HepG2 (cell line): Measurements from ENCODE around the gene KCNMA1. TPM values are rescaled to one million over a fixed set of nuclear protein-coding genes. Genes with fewer than 3 reads are reported as not detected.

Experiments
- ATAC-seq: fragments of 200-7000 bp; cut with Tn5 transposase; 3 replicates; pipeline ENCODE4 v1.9.1; 2020; ENCODE audit warnings: mild to moderate bottlenecking, moderate library complexity
- BruUV-seq: library from RNA; stranded (reverse); fragments of 400-500 nt; replicated peaks from 2 replicates; lab custom pipeline; 2021; lab: Mats Ljungman, UMichigan
- CTCF ChIA-PET: fragments of 300-600 bp; formaldehyde crosslinking; extraction: SDS; loops from one replicate; lab custom pipeline; 2021; ENCODE audit warnings: low total read pairs, inconsistent platforms, low intra/inter-chr PET ratio; lab: Yijun Ruan, JAX
- POLR2A ChIA-PET: fragments of 350-600 bp; sonication (Branson Sonifier 250); formaldehyde crosslinking; loops from one replicate; lab custom pipeline; 2020; ENCODE audit warnings: antibody characterized with exemption, inconsistent platforms; lab: Yijun Ruan, JAX
- DNase-seq: peaks from one replicate; pipeline ENCODE4 v3.0.0-alpha.2; 2015; ENCODE audit warnings: low spot score
- FAIRE-seq: peaks from 3 replicates; lab custom pipeline; 2011; peaks lifted over from hg19 to GRCh38; lab: Jason Lieb, UNC
- H2AFZ ChIP-seq: one replicate; pipeline ENCODE4 v1.6.1; 2011; ENCODE audit warnings: low read length, inconsistent platforms
- H3K27ac ChIP-seq: fragments of 300-600 bp; 3 replicates; pipeline ENCODE4 v1.8.0; 2011; ENCODE audit warnings: mixed run types, mild to moderate bottlenecking, mixed read lengths, low read length, inconsistent platforms; ENCODE audit not compliant: insufficient read depth; ENCODE audit errors: extremely low read length
- H3K27me3 ChIP-seq, 2 experiments: fragments of 200-600 bp in 1 of 2; 2 replicates in 1 of 2; 3 replicates in 1 of 2; pipeline versions ENCODE4 v1.6.0 to v1.8.0; 2011; ENCODE audit warnings: low read length in 2 of 2, mild to moderate bottlenecking in 2 of 2, moderate library complexity in 2 of 2, inconsistent platforms in 1 of 2; ENCODE audit not compliant: insufficient read depth in 2 of 2, control insufficient read depth in 1 of 2
- H3K36me3 ChIP-seq, 2 experiments: fragments of 200-600 bp in 1 of 2; replicated peaks in 1 of 2; 2 replicates in 1 of 2; 3 replicates in 1 of 2; pipeline versions ENCODE4 v1.5.1 to v1.8.0; 2011; ENCODE audit warnings: low read length in 2 of 2, inconsistent platforms in 1 of 2; ENCODE audit not compliant: insufficient read depth in 2 of 2, control insufficient read depth in 1 of 2
- H3K4me1 ChIP-seq: 2 replicates; pipeline ENCODE4 v1.5.1; 2012; ENCODE audit warnings: low read length, inconsistent platforms; ENCODE audit not compliant: insufficient read depth
- H3K4me2 ChIP-seq: 2 replicates; pipeline ENCODE4 v1.6.0; 2011; ENCODE audit warnings: low read depth, low read length, inconsistent platforms
- H3K4me3 ChIP-seq, 3 experiments: fragments of 200-600 bp in 1 of 3; sonication (generic), shearing (Covaris generic) in 1 of 3; replicated peaks in 1 of 3; 2 replicates each; pipeline ENCODE4 v1.5.1; 2011 to 2016; ENCODE audit warnings: low read length in 3 of 3, inconsistent platforms in 2 of 3, low read depth in 2 of 3, mild to moderate bottlenecking in 2 of 3, control low read depth in 1 of 3, mixed read lengths in 1 of 3; ENCODE audit not compliant: insufficient read depth in 1 of 3
- H3K79me2 ChIP-seq: one replicate; pipeline ENCODE4 v1.6.1; 2011; ENCODE audit warnings: low read length, inconsistent platforms; ENCODE audit not compliant: insufficient read depth
- H3K9ac ChIP-seq: 2 replicates; pipeline ENCODE4 v1.6.0; 2011; ENCODE audit warnings: mild to moderate bottlenecking, low read depth, low read length, inconsistent platforms; ENCODE audit not compliant: insufficient read depth
- H3K9me3 ChIP-seq: 2 replicates; pipeline ENCODE4 v1.5.1; 2012; ENCODE audit warnings: mild to moderate bottlenecking, low read length
- H4K20me1 ChIP-seq: 2 replicates; pipeline ENCODE4 v1.6.0; 2011; ENCODE audit warnings: inconsistent platforms, mild to moderate bottlenecking, low read length, moderate library complexity; ENCODE audit not compliant: insufficient read depth
- ADNP ChIP-seq: sonication (generic); formaldehyde crosslinking; IDR thresholded peaks from 2 replicates; pipeline ENCODE4 v1.4.0; 2020; ENCODE audit warnings: missing genetic modification reagents
- ATRX ChIP-seq: sonication (generic); formaldehyde crosslinking; IDR thresholded peaks from 2 replicates; pipeline ENCODE4 v1.4.0; 2020; ENCODE audit warnings: missing genetic modification reagents, borderline replicate concordance
- HOXA3 ChIP-seq: sonication (generic); formaldehyde crosslinking; IDR thresholded peaks from 2 replicates; pipeline ENCODE4 v1.5.0; 2020; ENCODE audit warnings: missing genetic modification reagents
- KLF6 ChIP-seq: IDR thresholded peaks from 2 replicates; pipeline ENCODE4 v1.8.0; 2016; ENCODE audit warnings: missing biosample characterization, missing genetic modification reagents
- NONO ChIP-seq, 2 experiments: fragments of 450-650 bp in 1 of 2; sonication (generic) in 1 of 2; formaldehyde crosslinking in 1 of 2; IDR thresholded peaks in 1 of 2; conservative IDR thresholded peaks in 1 of 2; 2 replicates each; pipeline versions ENCODE4 v1.6.1 to v1.8.0; 2017 to 2022; ENCODE audit warnings: mild to moderate bottlenecking in 1 of 2, missing genetic modification reagents in 1 of 2, moderate library complexity in 1 of 2
- PITX1 ChIP-seq: sonication (generic); formaldehyde crosslinking; IDR thresholded peaks from 2 replicates; pipeline ENCODE4 v1.5.1; 2020; ENCODE audit warnings: mild to moderate bottlenecking, missing genetic modification reagents
- RFXAP ChIP-seq: sonication (generic); formaldehyde crosslinking; IDR thresholded peaks from 2 replicates; pipeline ENCODE4 v1.4.0; 2020; ENCODE audit warnings: missing genetic modification reagents, borderline replicate concordance
- ZNF432 ChIP-seq: sonication (generic); formaldehyde crosslinking; IDR thresholded peaks from 2 replicates; pipeline ENCODE4 v1.5.0; 2020; ENCODE audit warnings: missing genetic modification reagents, mild to moderate bottlenecking, borderline replicate concordance
- ZNF652 ChIP-seq: IDR thresholded peaks from 2 replicates; pipeline ENCODE4 v1.6.1; 2016; ENCODE audit warnings: low read depth, borderline replicate concordance
- ZNF816 ChIP-seq: sonication (generic); formaldehyde crosslinking; IDR thresholded peaks from 2 replicates; pipeline ENCODE4 v1.8.0; 2022; ENCODE audit warnings: missing genetic modification reagents, mild to moderate bottlenecking, borderline replicate concordance
- ZSCAN5A ChIP-seq: sonication (generic); formaldehyde crosslinking; IDR thresholded peaks from 2 replicates; pipeline ENCODE4 v1.8.0; 2022; ENCODE audit warnings: mild to moderate bottlenecking, missing genetic modification reagents, borderline replicate concordance
- whole genome bisulfite sequencing: methylation state at CpG from one replicate; pipeline ENCODE4 v1.1.6; 2017; ENCODE audit warnings: low lambda C conversion rate; 5-methylcytosine and 5-hydroxymethylcytosine counted together
- in situ Hi-C: cut with HindIII; loops from 2 replicates; pipeline ENCODE4 v1.10.0; 2017; ENCODE audit warnings: low pct_unique_long_range_greater_than_20kb; ENCODE audit not compliant: extremely low pct_ligation_motif_present
- intact Hi-C: fragments of 100-400 bp; cut with micrococcal nuclease; formaldehyde crosslinking; loops from one replicate; pipeline ENCODE4 v1.10.0; 2022; ENCODE audit not compliant: unreplicated experiment
- polyA plus RNA-seq, 8 experiments: library from polyadenylated mRNA; depleted of rRNA in 3 of 8; stranded (reverse) in 7 of 8; unstranded in 1 of 8; fragments of >200 nt; fragmentation: Illumina TruSeq in 4 of 8; extraction: Trizol in 4 of 8; gene quantifications; 2 replicates each; pipeline versions ENCODE4 v1.2.1 to v1.2.3, GENCODE V29; 2011 to 2016; ENCODE audit warnings: low read depth in 4 of 8, missing spikeins in 1 of 8, mixed read lengths in 1 of 8; ENCODE audit not compliant: insufficient read depth in 1 of 8
- total RNA-seq, 5 experiments: library from RNA; depleted of rRNA; stranded (reverse); fragments of >200 nt; fragmentation: Illumina TruSeq; extraction: Trizol; gene quantifications; 2 replicates each; pipeline ENCODE4 v1.2.3, GENCODE V29; 2016; ENCODE audit warnings: low read depth in 1 of 5

KCNMA1 gene
- total and polyA plus RNA-seq, 2 of the 13 experiments (the other 11 are each of a cell fraction or from before 2014, with no cell fraction given) = 0.02 TPM; not detected in 1

- BruUV-seq = no TSS peak
- no peak overlapping the region for H3K27ac ChIP-seq
- TF ChIP-seq ZNF432 (CRISPR knock-in tag) = no peak
- in situ Hi-C loops (no loop called here), intact Hi-C loops (no loop called here)
- no peak overlapping the region for H2AFZ ChIP-seq
- DNase-seq = no peak
- WGBS = 0% methylated on average over 4 of the region's 4 CpGs
- no peaks in the 10 kb centered on the region for H3K4me1 ChIP-seq
- no peak for FAIRE-seq
- no peaks in the 10 kb centered on the region for H4K20me1 ChIP-seq
- H3K9me3 ChIP-seq = no peaks in the 10 kb centered on the region
- ChIA-PET CTCF (no interaction called here), POLR2A (no interaction called here)
- H3K79me2 ChIP-seq = no peaks in the 10 kb centered on the region
- H3K4me3 ChIP-seq = no peak overlapping the region
- H3K27me3 ChIP-seq = no peaks in the 10 kb centered on the region; a peak in 2 of 5 replicates
- no peaks in the 10 kb centered on the region for H3K36me3 ChIP-seq
- ATAC-seq = no peak
- no peak overlapping the region for H3K4me2 ChIP-seq
- no peak overlapping the region for H3K9ac ChIP-seq
These were observed 37.7 kb upstream of the KCNMA1 start for GRCh38 chr10:77675347-77675746.

GRCh38 chr10:77673515-77674140, 36.0 kb upstream of the KCNMA1 start:
- BruUV-seq = no TSS peak
- H3K36me3 ChIP-seq = no peaks in the 10 kb centered on the region

More at GRCh38 chr10:77673515-77674140, 36.0 kb upstream of the KCNMA1 start:
- TF ChIP-seq PITX1 (CRISPR knock-in tag) (no peak), HOXA3 (no peak), ADNP (CRISPR knock-in tag) (no peak), KLF6 (no peak), RFXAP (CRISPR knock-in tag) (no peak), ZNF816 (no peak), ZSCAN5A (CRISPR knock-in tag) (no peak), NONO (IDR thresholded peaks at IDR 0.05) (no peak), NONO (CRISPR knock-in tag; conservative IDR thresholded peaks at IDR 0.05) (no peak), ZNF652 (no peak), ATRX (CRISPR knock-in tag) (no peak)
- TF ChIP-seq, all 625 proteins: peak for 0
- no peak for FAIRE-seq
- no peak overlapping the region for H3K27ac ChIP-seq
- DNase-seq = no peak
- no peaks in the 10 kb centered on the region for H3K79me2 ChIP-seq
- in situ Hi-C loops (no loop called here), intact Hi-C loops (no loop called here)
- H3K9me3 ChIP-seq = no peaks in the 10 kb centered on the region
- H2AFZ ChIP-seq = no peak overlapping the region
- 18% methylated on average over 6 of the region's 6 CpGs for WGBS
- no peak overlapping the region for H3K9ac ChIP-seq
- no peak overlapping the region for H3K4me3 ChIP-seq
- H3K27me3 ChIP-seq = no peaks in the 10 kb centered on the region; a peak in 2 of 5 replicates
- H4K20me1 ChIP-seq = no peaks in the 10 kb centered on the region
- no peak overlapping the region for H3K4me2 ChIP-seq
- ATAC-seq = no peak
- H3K4me1 ChIP-seq = no peaks in the 10 kb centered on the region
- CTCF ChIA-PET = no interaction called here
- POLR2A ChIA-PET = no interaction called here
